A549 (cell line): ENCODE measurements around the gene ACAT2. TPM values are rescaled to one million over a fixed set of nuclear protein-coding genes. Genes with fewer than 3 reads are reported as not detected.

Experiments used
- ATAC-seq, 2 experiments: fragments of 200-7000 bp in 1 of 2; fragments of >200 bp in 1 of 2; cut with Nextera tagmentation in 1 of 2; cut with Tn5 transposase in 1 of 2; 3 replicates each; pipeline versions ENCODE4 v1.8.0 to v1.9.1; 2018 to 2020; ENCODE audit warnings: mild to moderate bottlenecking in 1 of 2, moderate library complexity in 1 of 2
- CTCF ChIA-PET: fragments of 300-600 bp; sonication (Branson Sonifier 250); formaldehyde crosslinking; extraction: SDS; loops from one replicate; lab custom pipeline; 2021; ENCODE audit warnings: antibody characterized with exemption, inconsistent platforms; lab: Yijun Ruan, JAX
- POLR2A ChIA-PET: fragments of 350-600 bp; formaldehyde crosslinking; extraction: SDS; loops from one replicate; lab custom pipeline; 2021; ENCODE audit warnings: antibody characterized with exemption, inconsistent platforms; lab: Yijun Ruan, JAX
- DNase-seq, 2 experiments: peaks; one replicate each; pipeline versions ENCODE4 v3.0.0 to v3.0.0-alpha.2; 2011 to 2016; ENCODE audit warnings: low read depth in 1 of 2, low spot score in 1 of 2
- FAIRE-seq: peaks from 2 replicates; lab custom pipeline; 2011; peaks lifted over from hg19 to GRCh38; lab: Jason Lieb, UNC
- H3K27ac ChIP-seq, 2 experiments: fragments of >200 bp; sonication (Bioruptor Twin); formaldehyde crosslinking; 3 replicates each; pipeline ENCODE4 v1.5.1; 2016 to 2017
- H3K4me1 ChIP-seq: fragments of >200 bp; sonication (Bioruptor Twin); formaldehyde crosslinking; 3 replicates; pipeline ENCODE4 v1.6.1; 2016
- H3K4me2 ChIP-seq: fragments of >200 bp; sonication (Bioruptor Twin); formaldehyde crosslinking; 3 replicates; pipeline ENCODE4 v1.6.1; 2016
- H3K4me3 ChIP-seq: fragments of >200 bp; sonication (Bioruptor Twin); formaldehyde crosslinking; 3 replicates; pipeline ENCODE4 v1.5.1; 2016
- H3K9me3 ChIP-seq: fragments of >200 bp; sonication (Bioruptor Twin); formaldehyde crosslinking; 3 replicates; pipeline ENCODE4 v1.6.1; 2016
- CBX2 ChIP-seq: fragments of 200-600 bp; sonication (generic); IDR thresholded peaks from 2 replicates; pipeline ENCODE4 v1.6.1; 2016; ENCODE audit warnings: low read depth, mild to moderate bottlenecking, borderline replicate concordance
- CBX8 ChIP-seq: fragments of 200-600 bp; sonication (generic); IDR thresholded peaks from 2 replicates; pipeline ENCODE4 v1.6.1; 2016
- CHD4 ChIP-seq: fragments of 200-600 bp; sonication (generic); IDR thresholded peaks from 2 replicates; pipeline ENCODE4 v1.6.1; 2016; ENCODE audit warnings: antibody characterized with exemption, mild to moderate bottlenecking, borderline replicate concordance
- EHMT2 ChIP-seq: fragments of 200-600 bp; sonication (generic); IDR thresholded peaks from 2 replicates; pipeline ENCODE4 v1.6.1; 2016; ENCODE audit warnings: antibody characterized with exemption, low read depth, mild to moderate bottlenecking, moderate library complexity
- EP300 ChIP-seq, 2 experiments: fragments of >200 bp; sonication (Bioruptor Twin); formaldehyde crosslinking; IDR thresholded peaks; 2 replicates in 1 of 2; 3 replicates in 1 of 2; pipeline ENCODE4 v1.6.1; 2016 to 2017
- FOSB ChIP-seq: fragments of 250-450 bp; sonication (Bioruptor Pico); IDR thresholded peaks from 2 replicates; pipeline ENCODE4 v1.5.0; 2020; ENCODE audit warnings: mild to moderate bottlenecking, moderate library complexity
- FOXS1 ChIP-seq: fragments of 250-450 bp; sonication (Bioruptor Pico); IDR thresholded peaks from 2 replicates; pipeline ENCODE4 v1.5.0; 2020; ENCODE audit warnings: mild to moderate bottlenecking, moderate library complexity
- GATA3 ChIP-seq: IDR thresholded peaks from 2 replicates; pipeline ENCODE4 v1.6.1; 2012; ENCODE audit warnings: borderline replicate concordance
- HOXA7 ChIP-seq: fragments of 250-450 bp; sonication (Bioruptor Pico); IDR thresholded peaks from 2 replicates; pipeline ENCODE4 v1.5.0; 2020; ENCODE audit warnings: mild to moderate bottlenecking, moderate library complexity
- HOXB13 ChIP-seq: fragments of 250-450 bp; sonication (Bioruptor Pico); IDR thresholded peaks from 2 replicates; pipeline ENCODE4 v1.5.0; 2020; ENCODE audit warnings: low read depth, mild to moderate bottlenecking, moderate library complexity
- JUN ChIP-seq, 2 experiments: fragments of >200 bp; sonication (Bioruptor Twin); formaldehyde crosslinking; IDR thresholded peaks; 2 replicates in 1 of 2; 3 replicates in 1 of 2; pipeline ENCODE4 v1.6.1; 2016 to 2017
- JUNB ChIP-seq: fragments of >200 bp; sonication (Bioruptor Twin); formaldehyde crosslinking; IDR thresholded peaks from 2 replicates; pipeline ENCODE4 v1.6.1; 2016
- KDM1A ChIP-seq: fragments of 200-600 bp; sonication (generic); IDR thresholded peaks from 2 replicates; pipeline ENCODE4 v1.6.1; 2016; ENCODE audit warnings: low read depth, mild to moderate bottlenecking
- KDM5A ChIP-seq: fragments of 200-600 bp; sonication (generic); IDR thresholded peaks from 2 replicates; pipeline ENCODE4 v1.6.1; 2016; ENCODE audit warnings: antibody characterized with exemption, mild to moderate bottlenecking
- MAZ ChIP-seq: fragments of 150-350 bp; IDR thresholded peaks from 2 replicates; pipeline ENCODE4 v1.6.1; 2014; ENCODE audit warnings: antibody characterized with exemption, low read depth, low read length, borderline replicate concordance
- MYC ChIP-seq: IDR thresholded peaks from 2 replicates; pipeline ENCODE4 v1.6.1; 2012; ENCODE audit warnings: mild to moderate bottlenecking, inconsistent platforms, low read length, improper control_type of control experiment, borderline replicate concordance
- PHF8 ChIP-seq: fragments of 200-600 bp; sonication (generic); IDR thresholded peaks from 2 replicates; pipeline ENCODE4 v1.6.1; 2016; ENCODE audit warnings: low read depth, mild to moderate bottlenecking, antibody characterized with exemption, moderate library complexity, borderline replicate concordance
- POLR2AphosphoS2 ChIP-seq: conservative IDR thresholded peaks from 2 replicates; pipeline ENCODE4 v1.6.1; 2012; ENCODE audit warnings: low read length, improper control_type of control experiment, inconsistent platforms
- RAD21 ChIP-seq, 2 experiments: fragments of >200 bp in 1 of 2; sonication (Bioruptor Twin) in 1 of 2; formaldehyde crosslinking in 1 of 2; IDR thresholded peaks in 1 of 2; conservative IDR thresholded peaks in 1 of 2; 2 replicates in 1 of 2; 3 replicates in 1 of 2; pipeline ENCODE4 v1.6.1; 2012 to 2018; ENCODE audit warnings: inconsistent platforms in 1 of 2
- SMC3 ChIP-seq: fragments of >200 bp; sonication (Bioruptor Twin); formaldehyde crosslinking; IDR thresholded peaks from 3 replicates; pipeline ENCODE4 v1.6.1; 2018; ENCODE audit warnings: inconsistent platforms
- ZNF302 ChIP-seq: fragments of 250-450 bp; sonication (Bioruptor Pico); IDR thresholded peaks from 2 replicates; pipeline ENCODE4 v1.9.0; 2021; ENCODE audit warnings: inconsistent platforms, mild to moderate bottlenecking, moderate library complexity
- ZSCAN20 ChIP-seq: fragments of 250-450 bp; sonication (Bioruptor Pico); IDR thresholded peaks from 2 replicates; pipeline ENCODE4 v1.8.0; 2022; ENCODE audit warnings: mild to moderate bottlenecking, moderate library complexity
- WGBS: methylation state at CpG from one replicate; pipeline ENCODE4 v1.1.6; 2017; ENCODE audit errors: missing lambda C conversion rate; 5-methylcytosine and 5-hydroxymethylcytosine counted together
- polyA plus RNA-seq, 4 experiments: library from polyadenylated mRNA; depleted of rRNA in 3 of 4; stranded (reverse); fragments of >200 nt; fragmentation: RNase III in 1 of 4; extraction: RNeasy Plus Mini Kit Qiagen cat#74134 plus additional on column Dnase treatment in 1 of 4; gene quantifications; 2 replicates in 3 of 4; 3 replicates in 1 of 4; pipeline ENCODE4 v1.2.3, GENCODE V29; 2011 to 2017
- TF ChIP-seq, protein P1 (sequence below): fragments of 150-350 bp; IDR thresholded peaks from 2 replicates; pipeline ENCODE4 v1.6.1; 2014; ENCODE audit warnings: low read depth, mild to moderate bottlenecking, low read length
- TF ChIP-seq, protein P2 (sequence below): IDR thresholded peaks from 2 replicates; pipeline ENCODE4 v1.6.1; 2012
- TF ChIP-seq, protein P3 (sequence below): IDR thresholded peaks from 2 replicates; pipeline ENCODE4 v1.6.1; 2012
- TF ChIP-seq, protein P4 (sequence below): fragments of >200 bp; sonication (Bioruptor Twin); formaldehyde crosslinking; IDR thresholded peaks from 3 replicates; pipeline ENCODE4 v1.5.1; 2016

ACAT2 gene
- polyA plus RNA-seq, 2 of the 4 experiments (the other 2 are of a cell fraction): 44.7 to 45.5 TPM

DNA sequence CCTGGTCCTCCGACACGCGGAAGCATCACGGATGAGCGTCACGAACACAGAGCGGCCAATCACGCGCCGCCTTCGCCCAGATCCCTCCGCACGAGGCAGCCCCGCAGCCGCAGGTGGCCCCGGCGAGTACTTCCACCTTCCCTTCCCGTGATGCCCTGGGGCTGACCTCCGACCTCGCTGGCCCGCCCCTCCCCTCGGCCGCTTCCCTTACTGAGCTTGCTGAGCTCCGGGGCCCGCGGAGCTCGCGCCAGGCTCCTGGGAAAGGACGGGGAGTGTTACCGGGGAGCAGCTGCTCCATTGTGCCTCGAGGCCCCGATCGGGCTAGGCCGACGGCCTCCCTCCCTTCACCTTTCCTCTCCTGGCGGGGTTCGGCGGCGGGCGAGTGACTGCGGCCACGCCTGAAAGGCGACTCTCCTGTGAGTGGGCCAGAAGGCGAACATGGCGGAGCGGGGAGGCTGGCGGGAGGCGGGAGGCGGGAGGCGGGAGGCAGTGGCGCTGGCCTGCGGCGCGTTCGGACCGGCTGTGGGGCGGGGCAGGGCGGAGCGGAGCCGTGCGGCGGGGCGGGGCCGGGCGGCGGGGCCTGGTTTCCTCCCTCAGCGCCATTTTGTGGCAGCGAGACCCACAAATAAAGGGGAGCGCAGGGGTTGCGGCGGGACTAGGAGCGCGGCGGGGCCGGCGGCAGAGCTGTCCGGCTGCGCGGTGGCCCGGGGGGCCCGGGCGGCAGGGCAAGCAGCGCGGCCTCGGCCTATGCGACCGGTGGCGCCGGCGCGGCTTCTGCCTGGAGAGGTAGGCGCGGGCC lies 34.7 kb upstream of the ACAT2 start, which contains the start of gene WTAP (continued):
- no peak for TF ChIP-seq JUNB
- no peak for TF ChIP-seq EHMT2
- no peak for TF ChIP-seq CHD4
- TF ChIP-seq, protein P1, sequence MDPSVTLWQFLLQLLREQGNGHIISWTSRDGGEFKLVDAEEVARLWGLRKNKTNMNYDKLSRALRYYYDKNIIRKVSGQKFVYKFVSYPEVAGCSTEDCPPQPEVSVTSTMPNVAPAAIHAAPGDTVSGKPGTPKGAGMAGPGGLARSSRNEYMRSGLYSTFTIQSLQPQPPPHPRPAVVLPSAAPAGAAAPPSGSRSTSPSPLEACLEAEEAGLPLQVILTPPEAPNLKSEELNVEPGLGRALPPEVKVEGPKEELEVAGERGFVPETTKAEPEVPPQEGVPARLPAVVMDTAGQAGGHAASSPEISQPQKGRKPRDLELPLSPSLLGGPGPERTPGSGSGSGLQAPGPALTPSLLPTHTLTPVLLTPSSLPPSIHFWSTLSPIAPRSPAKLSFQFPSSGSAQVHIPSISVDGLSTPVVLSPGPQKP: no peak
- TF ChIP-seq FOSB (CRISPR knock-in tag): no peak
- no peak for TF ChIP-seq FOXS1 (CRISPR knock-in tag)
- no peak for TF ChIP-seq POLR2AphosphoS2
- no peak for TF ChIP-seq ZNF302 (CRISPR knock-in tag)
- no peak for TF ChIP-seq MAZ
- no peak for TF ChIP-seq HOXB13 (CRISPR knock-in tag)
- no peak for TF ChIP-seq CBX2
- no peak for TF ChIP-seq KDM1A
- no peak for TF ChIP-seq EP300 (IDR thresholded peaks at IDR 0.05)
- TF ChIP-seq KDM5A: no peak
- 0 out of 2 replicates have a peak, but pooled peaks have one; percentile 18 for TF ChIP-seq ZSCAN20 (CRISPR knock-in tag)
- TF ChIP-seq, protein P2, sequence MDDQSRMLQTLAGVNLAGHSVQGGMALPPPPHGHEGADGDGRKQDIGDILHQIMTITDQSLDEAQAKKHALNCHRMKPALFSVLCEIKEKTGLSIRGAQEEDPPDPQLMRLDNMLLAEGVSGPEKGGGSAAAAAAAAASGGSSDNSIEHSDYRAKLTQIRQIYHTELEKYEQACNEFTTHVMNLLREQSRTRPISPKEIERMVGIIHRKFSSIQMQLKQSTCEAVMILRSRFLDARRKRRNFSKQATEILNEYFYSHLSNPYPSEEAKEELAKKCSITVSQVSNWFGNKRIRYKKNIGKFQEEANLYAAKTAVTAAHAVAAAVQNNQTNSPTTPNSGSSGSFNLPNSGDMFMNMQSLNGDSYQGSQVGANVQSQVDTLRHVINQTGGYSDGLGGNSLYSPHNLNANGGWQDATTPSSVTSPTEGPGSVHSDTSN: peak; percentile 95
- TF ChIP-seq, protein P3, sequence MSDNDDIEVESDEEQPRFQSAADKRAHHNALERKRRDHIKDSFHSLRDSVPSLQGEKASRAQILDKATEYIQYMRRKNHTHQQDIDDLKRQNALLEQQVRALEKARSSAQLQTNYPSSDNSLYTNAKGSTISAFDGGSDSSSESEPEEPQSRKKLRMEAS: peak; percentile 97

DNA sequence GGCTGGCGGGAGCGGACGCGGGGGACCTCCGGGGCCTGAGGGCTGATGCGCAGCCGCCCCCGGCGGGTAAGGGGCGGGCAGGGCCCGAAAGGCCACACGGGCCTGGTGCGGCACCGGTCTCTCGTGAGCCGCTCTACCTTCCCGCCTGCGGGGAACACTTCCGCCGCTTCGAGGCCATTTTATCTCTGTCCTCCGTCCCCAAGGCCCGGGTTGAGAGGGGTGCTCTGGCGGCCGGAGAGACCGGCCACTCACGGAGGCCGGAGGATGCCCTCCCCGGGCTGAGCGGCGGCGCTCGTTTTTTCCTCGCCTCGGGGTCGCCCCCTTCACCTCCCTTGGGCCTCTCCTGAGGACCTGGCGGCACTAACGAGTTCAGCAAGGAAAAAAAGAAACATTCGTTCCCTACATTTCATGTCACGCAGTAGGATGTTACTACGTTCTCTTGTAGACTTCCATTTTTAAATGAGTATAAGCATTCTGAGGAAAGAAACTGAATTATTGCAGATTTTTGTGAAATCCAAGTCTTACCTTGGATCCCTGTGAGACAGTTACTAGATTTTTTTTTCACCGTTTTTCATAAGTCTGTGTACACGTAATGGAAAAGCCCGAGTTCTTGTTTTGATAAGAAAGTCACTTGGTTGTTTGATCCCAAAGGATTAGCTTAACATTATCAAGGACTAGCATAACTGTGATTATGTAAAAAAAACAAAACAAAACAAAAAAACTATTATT lies 34.0 kb upstream of the ACAT2 start:
- ChIA-PET CTCF (no interaction called here), POLR2A (interaction anchor here (0.8 to 3.0 kb wide), 7 partner anchors 10 to 62 kb away, joined by 3 to 29 read pairs (median 9); partner anchors contain the start of genes ACAT2, MRPL18, SOD2 and TCP1)
- Histone ChIP-seq H3K27ac (peak overlapping the region; percentile 98 to 99), H3K9me3 (no peaks in the 10 kb centered on the region), H3K4me2 (peak overlapping the region; percentile 93), H3K4me3 (peak overlapping the region; percentile 79), H3K4me1 (peaks cover 22% of the 10 kb centered on the region; the same call in 2 of the 3 replicates)
- FAIRE-seq (no peak), DNase-seq (peak in 1 of 2 experiments; percentile 27), ATAC-seq (peak; percentile 59 to 65)
- TF ChIP-seq SMC3: no peak
- TF ChIP-seq CBX8: no peak
- TF ChIP-seq HOXA7 (CRISPR knock-in tag): no peak
- TF ChIP-seq RAD21 (conservative IDR thresholded peaks at IDR 0.05 in 1 of 2, IDR thresholded peaks at IDR 0.05 in 1 of 2): no peak
- TF ChIP-seq MYC: 0 out of 2 replicates have a peak, but pooled peaks have one; percentile 2
- TF ChIP-seq, protein P4, sequence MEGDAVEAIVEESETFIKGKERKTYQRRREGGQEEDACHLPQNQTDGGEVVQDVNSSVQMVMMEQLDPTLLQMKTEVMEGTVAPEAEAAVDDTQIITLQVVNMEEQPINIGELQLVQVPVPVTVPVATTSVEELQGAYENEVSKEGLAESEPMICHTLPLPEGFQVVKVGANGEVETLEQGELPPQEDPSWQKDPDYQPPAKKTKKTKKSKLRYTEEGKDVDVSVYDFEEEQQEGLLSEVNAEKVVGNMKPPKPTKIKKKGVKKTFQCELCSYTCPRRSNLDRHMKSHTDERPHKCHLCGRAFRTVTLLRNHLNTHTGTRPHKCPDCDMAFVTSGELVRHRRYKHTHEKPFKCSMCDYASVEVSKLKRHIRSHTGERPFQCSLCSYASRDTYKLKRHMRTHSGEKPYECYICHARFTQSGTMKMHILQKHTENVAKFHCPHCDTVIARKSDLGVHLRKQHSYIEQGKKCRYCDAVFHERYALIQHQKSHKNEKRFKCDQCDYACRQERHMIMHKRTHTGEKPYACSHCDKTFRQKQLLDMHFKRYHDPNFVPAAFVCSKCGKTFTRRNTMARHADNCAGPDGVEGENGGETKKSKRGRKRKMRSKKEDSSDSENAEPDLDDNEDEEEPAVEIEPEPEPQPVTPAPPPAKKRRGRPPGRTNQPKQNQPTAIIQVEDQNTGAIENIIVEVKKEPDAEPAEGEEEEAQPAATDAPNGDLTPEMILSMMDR: no peak
- TF ChIP-seq PHF8: peak; percentile 50; the same call in 1 of the 2 replicates
- no peak for TF ChIP-seq JUN (IDR thresholded peaks at IDR 0.05)
- no peak for TF ChIP-seq GATA3
- 1% methylated on average over 10 of the region's 44 CpGs for WGBS
